ENCODE measurements around the gene PITPNC1.

GRCh38 chr17:67566656-67567055, 189.6 kb downstream of the PITPNC1 start:
- TF ChIP-seq CTCF (IDR thresholded peaks at IDR 0.05) (no peak), POLR2A (IDR thresholded peaks at IDR 0.05) (no peak)
